HG03135 (cell line): ENCODE measurements around the gene TYK2.
A peak's percentile ranks its signal among the peaks of the same experiment; 100 is the strongest.

ENCODE experiments used
- ATAC-seq: cut with Tn5 transposase; IDR thresholded peaks from one replicate; pipeline ENCODE4 v1.9.1; 2021; ENCODE audit warnings: mild to moderate bottlenecking, moderate library complexity; ENCODE audit not compliant: unreplicated experiment

Gene TYK2

DNA sequence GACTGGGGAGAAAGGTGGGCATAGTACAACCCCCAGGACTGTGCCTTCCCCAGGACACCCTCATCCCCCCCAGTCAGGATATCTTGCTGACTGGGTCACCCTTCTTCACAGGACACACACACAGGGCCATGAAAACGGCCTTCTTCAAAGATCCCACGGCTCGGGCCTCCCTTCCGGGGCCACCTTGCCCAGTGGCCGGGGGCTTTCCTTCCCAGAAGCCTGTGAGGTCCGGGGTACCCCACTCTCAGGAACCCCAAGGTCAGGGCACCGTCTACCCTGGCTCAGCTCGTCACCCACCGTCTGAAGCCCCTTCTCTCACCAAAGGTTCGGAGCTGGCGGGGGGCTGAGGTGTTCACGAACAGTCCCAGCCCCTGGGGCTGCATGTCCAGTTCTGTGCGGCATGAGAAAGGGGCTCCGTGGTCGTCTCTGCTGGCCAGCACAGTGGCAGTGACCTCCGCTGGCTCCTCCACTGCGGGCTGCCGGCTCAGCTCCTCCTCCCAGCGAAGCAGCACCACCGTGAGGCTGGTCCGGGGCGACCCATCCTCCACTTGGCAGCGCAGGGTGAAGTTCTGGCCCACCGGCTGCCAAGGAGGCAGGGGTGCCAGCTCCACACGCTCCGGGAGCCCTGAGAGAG lies 44.9 kb downstream of the TYK2 start:
- no peak for ATAC-seq

DNA sequence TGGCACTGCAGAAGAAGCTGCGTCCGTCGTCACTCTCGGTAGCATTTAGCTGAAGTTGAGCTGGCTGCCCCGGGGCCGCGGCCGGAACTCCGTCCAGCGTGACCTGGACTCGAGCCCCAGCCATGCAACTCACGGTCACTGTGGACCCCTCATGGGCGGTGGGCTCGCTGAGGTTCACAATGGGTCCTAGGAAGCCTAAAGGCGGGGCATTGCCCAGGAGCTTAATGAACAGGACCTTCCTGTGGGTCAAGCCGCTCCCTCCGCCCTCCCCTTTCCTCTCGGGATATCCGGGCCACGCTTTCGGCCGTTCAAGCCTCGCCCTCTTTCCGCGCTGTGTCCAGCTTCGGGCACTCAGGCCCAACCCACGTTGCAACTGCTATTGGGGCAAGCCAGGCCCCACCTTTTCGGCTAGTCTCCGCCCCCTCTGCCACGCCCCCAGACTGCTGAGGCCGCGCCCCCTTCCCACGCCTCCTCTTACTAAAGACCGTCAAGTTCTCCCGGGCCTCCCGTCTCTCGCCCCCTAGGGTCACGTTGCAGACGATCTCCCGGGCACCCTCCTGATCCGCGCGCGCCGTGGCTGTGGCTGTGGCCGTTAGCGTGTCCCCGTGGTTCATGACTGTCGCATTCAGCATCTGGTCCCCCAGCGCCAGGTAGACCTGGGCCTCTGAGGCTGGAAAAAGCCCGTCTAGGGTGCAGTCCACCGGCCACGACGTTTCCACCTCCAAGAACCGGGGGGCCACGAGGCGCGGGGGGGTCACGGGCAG lies 45.6 kb downstream of the TYK2 start:
- no peak for ATAC-seq

DNA sequence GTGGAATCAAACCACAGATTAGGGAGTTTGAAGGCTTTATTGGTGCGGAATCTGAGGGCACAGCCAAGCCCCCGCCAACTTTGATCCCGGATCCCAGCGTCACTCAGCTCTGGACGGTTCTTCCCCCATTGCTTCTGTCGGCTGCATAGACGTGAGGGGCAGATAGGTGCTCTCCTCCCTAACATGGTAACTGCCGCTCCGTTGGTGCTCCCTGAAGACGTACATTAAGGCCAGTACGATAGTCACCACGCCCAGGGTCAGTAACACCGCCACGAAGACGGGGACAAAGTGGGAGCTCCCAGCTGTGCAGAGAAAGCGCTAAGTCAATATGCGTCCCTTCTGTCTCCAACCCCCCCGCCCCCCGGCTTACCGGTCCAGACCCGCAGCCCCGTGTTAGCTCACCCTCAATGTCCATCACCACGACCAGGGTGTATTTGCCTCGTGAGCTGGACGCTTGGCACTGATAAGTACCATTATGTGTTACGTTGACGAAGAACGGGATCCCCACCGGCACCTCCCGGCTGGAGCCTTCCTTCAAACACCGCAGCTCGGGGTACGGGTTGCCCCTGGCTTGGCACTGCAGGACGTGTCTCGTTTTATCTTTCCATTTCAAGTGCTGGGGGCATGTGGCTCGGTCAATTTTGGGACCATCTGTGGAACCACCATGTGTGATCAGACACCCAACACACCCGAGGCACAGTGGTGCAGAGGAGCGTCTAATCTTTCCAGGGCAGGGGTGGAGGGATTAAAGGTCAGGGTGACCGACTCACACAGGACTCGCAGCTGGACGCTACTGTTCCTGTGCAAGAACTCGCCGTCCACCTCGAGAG lies 46.4 kb downstream of the TYK2 start:
- no peak for ATAC-seq

DNA sequence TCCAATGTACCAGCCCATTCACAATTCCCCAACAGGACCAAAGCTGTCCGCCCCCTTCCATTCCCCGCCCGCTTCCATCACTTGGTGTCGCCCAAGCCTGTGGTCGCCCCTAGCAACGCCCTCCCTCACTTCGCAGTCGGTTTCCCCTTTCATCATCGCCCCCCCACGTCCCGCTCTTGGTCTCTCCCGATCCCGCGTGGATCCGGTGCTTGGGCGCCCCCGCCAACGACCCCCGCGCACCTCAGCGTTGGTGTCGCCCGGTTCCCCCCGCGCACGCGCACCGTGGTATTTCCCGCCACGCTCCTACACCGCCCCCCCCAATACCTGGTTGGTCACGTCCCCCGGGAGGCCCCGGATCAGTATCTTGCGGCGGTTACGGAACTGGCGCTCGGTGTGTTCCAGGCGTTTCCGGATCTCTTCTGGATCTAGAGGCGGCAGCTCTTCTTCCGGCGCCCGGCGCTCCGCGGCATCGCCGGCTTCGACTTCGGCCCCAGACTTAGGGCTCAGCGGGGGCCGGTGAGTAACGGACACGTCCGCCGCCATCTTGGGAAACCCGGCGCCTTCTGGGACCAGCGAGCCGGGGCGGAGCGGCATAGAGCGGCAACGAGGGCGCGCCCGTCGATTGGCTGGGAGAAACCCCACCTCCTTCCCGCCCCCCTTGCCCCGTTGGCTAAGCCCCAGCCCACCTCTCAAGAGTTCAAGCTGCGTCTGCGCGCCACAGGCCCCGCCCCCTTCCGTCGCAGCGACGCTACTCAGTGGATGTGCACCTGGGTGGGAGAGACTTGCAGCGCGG lies 47.2 kb downstream of the TYK2 start, which contains the start of gene RAVER1:
Gene RAVER1, minus strand, starts transcription at position 565 of the 793 bp plus-strand sequence. Its CDS starts 22 bp downstream, at position 543.
- peak; percentile 85 for ATAC-seq

DNA sequence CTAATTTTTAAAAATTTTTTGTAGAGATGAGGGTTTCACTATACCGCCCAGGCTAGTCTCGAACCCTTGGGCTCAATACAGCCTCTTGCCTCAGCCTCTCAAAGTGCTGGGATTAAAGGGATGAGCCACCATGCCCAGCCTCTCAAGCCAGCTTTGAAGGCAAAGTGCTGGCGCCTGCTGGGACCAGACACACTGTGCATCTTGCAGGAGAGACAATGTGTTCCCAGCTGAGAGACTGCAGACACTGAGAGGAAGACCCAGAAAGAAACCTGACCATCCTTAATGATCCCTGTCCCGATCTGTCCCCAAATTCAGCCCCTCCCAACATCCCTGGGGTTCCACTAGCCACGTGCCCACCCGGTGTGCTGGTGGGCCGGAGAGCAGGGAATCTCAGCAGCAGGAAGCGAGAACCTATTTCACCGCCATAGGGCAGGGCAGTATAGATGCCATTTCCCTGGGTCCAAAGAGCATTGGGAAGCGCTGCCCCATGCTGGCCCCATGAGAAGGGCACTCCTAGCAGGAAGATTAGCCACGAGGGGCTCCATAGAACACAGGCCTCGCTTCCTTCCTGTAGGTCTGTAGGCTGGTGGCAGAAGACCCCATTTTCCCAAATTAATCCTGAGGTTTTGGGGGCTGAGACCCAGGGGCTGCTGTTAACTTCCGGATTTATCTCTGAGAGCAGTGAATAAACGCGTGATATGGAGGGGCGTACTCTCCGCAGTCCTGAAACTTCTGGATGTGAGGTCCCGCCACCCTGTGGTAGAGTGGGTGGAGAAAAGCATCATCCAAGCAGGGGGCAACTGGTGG lies 48.0 kb downstream of the TYK2 start:
- no peak for ATAC-seq

DNA sequence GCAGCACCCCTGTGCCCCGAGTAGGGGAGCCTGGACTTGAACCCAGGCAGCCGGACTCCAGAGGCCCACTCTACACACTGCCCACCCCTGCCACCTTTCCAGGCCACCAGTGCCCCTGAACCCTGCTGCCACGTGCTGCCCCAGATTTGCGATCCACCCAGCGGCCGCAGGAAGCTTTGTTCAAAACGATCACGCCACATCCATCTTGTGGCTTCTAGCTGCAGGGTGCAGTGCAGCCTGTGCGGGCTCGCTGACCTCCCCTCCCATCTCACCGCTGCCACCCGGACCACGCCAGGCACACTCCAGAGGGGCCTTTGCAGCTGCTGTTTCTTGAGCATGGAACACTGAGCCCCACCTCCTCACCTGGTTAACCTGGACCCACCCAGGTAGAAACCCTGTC lies 50.8 kb downstream of the TYK2 start:
- ATAC-seq: no peak

DNA sequence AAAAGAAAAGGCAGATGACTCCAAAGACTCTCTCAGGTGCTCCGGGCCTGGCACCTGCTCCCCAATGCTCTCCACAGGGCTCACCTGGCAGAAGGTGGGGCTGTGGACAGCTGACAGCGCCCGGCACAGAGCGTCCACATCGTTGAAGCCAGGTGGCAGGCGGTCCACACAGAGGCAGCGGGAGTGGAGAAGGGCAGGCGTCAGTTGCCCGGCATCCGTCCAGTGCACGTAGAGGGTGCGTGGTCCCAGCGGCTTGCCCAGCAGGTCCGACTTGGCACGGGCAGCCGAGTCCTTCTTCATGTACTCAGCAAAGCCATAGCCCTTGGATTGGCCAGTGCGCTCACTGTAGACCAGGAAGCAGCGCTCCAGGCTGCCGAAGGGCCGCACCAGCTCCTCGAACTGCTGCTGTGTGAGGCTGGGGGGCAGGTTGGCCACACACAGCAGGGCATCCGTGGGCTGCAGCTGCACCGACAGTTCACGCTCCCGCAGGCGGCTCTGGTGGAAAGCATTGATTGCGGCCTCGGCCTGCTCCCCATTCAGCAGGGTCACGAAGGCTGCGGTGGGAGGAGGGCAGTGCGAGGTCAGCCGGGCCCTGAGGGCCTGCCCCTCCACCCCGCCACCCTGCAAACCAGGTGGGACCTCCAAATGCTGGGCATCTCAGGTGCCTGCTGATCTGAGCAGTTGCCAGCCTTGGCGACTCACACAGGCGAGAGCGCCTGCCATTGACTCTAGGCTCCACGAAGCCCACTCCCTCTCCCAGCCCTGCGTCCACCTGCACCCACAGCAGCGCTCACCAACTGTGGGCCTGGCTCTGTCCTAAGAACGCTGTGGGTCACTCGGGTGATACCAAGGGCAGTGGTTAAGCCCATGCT lies 51.6 kb downstream of the TYK2 start:
- ATAC-seq: no peak

DNA sequence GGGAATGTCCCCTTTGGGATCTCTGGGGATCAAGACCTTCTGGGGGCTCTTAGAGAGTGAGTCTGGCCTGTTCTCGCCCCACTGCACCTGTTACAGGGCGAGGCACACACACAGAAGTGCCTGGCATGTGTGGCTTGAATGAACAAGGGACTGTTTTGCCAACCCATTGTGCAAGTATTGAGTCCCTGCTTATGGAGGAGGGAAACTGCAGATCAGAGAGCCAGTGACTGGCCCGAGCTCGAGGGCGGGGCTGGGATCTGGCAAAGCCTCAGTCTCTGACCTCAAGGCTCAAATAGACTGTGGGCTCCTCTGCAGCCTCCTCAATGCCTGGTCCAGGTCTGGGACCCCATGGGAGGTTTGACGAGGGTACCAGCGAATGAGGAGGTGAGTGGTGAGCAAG lies 52.6 kb downstream of the TYK2 start:
- ATAC-seq: no peak

DNA sequence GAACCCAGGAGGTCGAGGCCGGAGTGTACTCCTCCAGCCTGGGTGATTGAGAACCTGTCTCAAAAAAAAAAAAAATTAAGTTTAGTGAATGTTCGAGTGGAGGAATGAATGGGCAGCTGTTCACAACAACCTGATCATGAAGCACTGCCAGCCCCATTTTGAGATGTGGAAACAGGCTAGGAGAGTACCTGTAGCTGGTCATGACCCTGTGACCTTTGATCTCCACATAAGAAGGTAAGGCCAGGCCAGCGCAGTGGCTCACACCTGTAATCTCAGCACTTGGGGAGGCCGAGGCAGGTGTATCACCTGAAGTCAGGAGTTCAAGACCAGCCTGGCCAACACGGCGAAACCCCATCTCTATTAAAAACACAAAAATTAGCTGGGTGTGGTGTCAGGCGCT lies 54.6 kb downstream of the TYK2 start:
- no peak for ATAC-seq

DNA sequence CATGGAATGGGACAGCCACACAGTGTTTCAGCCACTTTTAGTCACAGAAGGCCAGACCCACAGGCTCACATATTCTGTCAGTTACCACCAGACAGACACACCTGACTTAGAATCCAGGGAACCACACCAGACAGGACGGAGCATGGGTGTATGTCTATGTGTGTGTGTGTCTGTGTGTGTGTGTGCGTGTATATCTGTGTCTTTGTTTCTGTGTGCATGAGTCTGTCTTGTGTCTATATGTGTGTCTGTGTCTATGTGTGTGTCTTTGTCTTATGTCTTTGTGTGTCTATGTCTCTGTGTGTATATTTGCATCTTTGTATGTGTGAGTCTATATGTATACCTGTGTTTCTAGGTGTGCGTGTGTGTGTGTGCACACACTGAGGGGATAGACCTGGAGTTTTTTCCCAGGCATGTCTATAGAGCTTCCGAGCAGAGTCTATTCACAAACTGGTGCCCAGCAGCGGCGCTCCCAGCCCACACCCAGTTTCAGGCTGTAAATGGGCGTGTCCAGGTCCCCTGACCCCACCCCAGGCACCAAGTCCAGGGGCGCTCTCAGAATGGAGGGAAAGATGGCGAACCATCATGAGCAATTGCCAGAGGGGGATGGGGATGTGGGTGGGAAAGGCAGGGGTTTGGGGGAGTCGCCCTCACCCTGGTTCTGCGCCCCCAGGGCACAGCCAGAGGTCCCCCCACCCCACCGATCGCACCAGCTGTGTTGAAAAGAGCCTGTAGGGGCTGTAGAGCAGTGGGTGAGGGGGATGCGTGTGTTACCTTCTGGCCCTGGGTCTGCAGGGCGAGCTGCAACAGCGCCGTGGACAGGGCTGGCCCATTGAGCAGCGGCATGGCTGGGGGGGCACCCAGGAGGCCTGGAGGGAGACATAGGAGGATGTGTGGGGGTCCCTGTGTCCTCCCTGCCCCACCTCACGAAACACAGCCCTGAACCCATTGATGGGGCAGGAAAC lies 58.2 kb downstream of the TYK2 start:
- ATAC-seq: no peak

DNA sequence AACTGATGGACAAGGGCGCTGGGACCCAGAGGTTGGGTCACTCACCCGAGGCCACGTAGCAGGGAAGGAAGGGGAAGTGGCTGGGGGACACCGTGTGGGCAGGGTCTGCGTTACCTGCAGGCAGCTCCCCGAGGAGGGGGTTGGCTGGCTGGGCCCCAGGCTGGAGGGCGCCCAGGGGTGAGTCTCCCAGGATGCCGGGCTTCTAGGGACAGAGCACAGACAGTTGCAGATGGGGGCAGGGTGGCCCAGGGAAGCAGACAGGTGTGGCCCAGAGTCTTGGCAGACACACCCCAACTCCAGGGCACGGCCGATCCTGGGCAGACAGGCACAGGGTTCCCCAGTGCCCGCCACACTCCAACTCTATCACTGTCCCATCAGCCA lies 59.0 kb downstream of the TYK2 start:
- no peak for ATAC-seq

DNA sequence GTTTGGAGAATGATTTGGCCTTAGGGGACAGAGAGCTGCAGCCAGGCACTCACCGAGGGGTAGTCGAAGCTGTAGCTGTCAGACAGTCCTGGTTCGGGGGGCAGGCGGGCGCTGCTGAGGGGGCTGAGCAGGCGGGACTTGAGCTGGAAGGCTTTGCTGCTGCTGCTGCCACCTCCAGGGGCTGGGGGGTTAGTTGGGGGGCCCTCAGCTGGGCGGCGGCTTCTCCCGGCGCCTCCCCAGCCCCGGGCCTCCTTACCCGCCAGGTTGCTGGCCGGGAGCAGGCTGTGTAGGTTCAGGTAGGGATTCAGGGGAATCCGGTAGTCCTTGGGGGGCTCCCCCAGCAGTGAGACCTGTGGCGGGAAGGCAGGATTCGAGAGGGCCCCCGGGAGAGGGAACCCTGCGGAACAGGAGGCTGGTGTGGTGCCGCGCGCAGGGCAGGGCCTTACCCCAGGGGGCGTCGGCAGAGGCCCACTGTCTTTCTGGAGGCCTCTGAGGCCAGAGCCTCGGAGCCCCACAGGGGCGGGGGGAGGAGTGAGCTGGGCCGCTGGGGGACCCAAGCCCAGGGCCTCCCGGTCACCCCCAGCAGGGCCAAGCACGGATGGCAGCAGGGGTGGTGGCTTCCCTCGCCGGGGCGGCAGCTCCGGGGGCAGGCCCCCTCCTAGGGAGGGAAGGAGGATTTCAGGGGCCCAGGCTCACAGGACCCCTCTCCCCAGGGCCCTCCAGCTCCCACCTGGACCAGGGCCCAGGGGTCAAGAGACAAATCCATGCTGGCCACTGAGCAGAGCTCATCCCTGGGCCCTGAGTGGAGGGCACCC lies 59.6 kb downstream of the TYK2 start:
- ATAC-seq: no peak

DNA sequence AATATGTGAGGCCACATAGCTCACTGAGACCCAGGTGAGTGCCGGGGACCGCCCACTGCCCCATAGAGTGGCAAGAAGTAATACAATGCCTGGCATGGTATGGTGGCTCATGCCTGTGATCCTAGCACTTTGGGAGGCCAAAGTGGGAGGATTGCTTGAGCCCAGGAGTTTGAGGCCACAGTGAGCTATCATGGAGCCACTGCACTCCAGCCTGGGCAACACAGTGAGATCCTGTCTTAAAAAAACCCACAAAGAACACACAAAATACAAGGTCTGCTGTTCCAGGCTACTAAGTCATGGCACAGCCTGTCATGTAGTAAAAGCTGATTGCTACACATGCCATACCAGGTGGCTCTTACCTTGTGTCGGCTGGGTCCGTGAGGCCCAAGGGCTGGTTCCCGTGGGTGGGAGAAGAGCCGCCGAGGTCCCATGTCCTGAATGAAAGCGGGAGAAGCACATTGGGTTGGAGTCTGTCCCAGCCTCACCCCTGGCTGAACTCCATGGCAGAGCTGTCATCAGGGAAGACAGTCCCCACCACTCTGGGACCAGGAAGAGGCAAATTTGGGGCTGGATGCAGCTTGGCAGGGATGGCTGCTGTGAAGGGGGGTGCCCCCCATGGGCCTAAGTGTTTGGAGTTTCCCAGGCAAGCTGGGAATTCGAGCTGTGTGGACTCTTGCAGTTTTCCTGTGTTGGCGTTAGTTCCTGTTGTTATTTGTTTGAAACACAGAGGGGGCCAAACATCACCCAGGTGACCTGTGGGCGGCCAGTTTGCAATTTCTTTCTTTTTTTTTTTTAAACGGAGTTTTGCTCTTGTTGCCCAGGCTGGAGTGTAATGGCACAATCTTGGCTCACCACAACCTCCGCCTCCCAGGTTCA lies 61.3 kb downstream of the TYK2 start:
- ATAC-seq: no peak

DNA sequence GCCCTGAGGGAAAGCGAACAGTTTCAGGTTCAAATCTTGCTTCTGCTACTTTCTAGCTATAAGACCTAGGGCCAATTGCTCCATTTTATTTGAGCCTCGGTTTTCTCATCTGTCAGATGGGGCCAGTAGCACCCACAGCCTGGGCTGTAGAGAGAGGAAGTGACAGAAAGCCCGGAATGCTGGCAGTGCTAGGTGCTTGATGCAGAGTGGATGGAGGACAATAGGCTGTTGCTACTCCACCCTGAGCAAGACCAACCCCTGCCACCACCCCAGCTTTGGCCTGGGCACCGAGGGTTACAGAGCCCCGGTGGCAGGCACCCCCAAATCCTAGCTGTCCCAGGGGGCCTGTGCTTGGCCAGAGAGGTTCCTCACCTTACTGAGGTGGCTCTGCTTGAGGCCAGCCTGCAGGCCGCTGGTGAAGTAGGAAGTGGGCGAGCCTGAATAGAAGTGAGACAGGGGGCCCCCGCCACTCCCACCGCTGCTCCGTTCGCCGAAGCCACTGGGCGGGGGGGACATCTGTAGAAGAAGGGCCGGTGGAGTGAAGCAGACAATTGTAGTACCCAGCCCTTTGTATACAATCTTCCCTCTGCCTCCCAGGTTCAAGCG lies 62.4 kb downstream of the TYK2 start:
- no peak for ATAC-seq

DNA sequence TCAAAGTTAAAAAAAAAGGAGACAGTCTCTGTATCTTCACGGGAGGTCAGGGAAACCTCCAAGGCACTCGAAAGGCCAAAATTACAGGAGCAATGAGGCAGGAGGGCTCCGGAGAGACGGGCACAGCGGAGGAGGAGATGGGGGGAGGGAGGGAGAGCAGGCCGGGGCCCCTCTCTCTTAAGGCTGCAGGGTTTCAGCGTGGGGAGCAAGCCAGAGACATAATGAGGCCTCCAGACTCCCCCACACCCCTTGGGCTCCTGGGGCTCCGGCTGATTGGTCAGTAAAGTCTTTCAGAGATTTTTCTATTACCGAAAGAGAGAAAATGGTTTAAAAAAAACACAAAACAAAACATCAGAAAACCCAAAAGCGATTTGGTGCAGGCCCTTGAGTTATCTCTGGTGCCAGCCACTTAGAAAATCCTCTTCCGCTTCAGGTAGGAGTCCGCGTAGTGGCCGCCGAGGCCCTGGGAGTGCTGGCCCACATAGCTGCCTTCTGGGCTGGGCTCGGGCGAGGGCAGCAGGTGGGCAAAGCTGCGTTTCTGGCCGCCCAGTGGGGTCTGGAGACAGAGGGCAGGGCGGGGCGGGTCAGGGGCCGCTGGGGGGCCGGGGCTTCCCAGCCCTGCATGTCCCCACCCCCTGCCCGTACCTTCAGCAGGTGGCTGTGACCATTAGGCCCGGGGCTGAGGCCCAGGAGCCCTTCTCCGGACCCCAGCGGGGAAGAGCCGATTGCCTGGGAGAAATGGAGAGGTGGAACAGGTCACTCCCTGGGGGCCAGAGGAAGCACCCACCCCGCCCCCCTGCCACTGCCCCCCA lies 63.1 kb downstream of the TYK2 start:
- no peak for ATAC-seq
